ENCODE measurements around the gene NME7.

The NME7 gene

DNA sequence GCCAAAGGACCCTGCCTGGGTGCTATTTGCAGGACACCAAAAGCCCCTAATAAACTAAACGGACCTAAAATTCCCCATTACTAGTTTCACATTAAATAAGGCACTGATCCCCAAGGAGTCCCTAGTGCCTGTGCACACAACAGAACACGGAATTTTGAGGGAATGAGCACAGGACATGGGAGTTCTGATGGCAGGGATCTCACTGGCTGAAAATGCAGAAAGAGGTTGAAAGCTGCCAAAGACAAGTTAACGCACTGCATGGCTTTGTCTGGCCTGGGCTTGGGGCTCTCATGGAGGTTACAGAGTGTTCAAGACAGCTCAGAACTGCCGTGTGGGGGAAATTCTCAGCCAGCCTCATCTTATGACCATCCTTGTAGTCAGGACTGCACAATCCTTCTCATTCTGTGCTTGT, 276.7 kb downstream of the NME7 start:
- Histone ChIP-seq H3K27me3 (no peaks in the 10 kb centered on the region), H3K4me1 (peaks cover 17% of the 10 kb centered on the region), H3K36me3 (no peaks in the 10 kb centered on the region), H3K4me3 (ENCODE audit: low read depth, low read length) (no peak overlapping the region), H3K9me3 (no peaks in the 10 kb centered on the region)
- DNase-seq, result no peak
- TF ChIP-seq, protein P1, sequence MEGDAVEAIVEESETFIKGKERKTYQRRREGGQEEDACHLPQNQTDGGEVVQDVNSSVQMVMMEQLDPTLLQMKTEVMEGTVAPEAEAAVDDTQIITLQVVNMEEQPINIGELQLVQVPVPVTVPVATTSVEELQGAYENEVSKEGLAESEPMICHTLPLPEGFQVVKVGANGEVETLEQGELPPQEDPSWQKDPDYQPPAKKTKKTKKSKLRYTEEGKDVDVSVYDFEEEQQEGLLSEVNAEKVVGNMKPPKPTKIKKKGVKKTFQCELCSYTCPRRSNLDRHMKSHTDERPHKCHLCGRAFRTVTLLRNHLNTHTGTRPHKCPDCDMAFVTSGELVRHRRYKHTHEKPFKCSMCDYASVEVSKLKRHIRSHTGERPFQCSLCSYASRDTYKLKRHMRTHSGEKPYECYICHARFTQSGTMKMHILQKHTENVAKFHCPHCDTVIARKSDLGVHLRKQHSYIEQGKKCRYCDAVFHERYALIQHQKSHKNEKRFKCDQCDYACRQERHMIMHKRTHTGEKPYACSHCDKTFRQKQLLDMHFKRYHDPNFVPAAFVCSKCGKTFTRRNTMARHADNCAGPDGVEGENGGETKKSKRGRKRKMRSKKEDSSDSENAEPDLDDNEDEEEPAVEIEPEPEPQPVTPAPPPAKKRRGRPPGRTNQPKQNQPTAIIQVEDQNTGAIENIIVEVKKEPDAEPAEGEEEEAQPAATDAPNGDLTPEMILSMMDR (IDR thresholded peaks at IDR 0.05; ENCODE audit: low read depth, low read length), result no peak

DNA sequence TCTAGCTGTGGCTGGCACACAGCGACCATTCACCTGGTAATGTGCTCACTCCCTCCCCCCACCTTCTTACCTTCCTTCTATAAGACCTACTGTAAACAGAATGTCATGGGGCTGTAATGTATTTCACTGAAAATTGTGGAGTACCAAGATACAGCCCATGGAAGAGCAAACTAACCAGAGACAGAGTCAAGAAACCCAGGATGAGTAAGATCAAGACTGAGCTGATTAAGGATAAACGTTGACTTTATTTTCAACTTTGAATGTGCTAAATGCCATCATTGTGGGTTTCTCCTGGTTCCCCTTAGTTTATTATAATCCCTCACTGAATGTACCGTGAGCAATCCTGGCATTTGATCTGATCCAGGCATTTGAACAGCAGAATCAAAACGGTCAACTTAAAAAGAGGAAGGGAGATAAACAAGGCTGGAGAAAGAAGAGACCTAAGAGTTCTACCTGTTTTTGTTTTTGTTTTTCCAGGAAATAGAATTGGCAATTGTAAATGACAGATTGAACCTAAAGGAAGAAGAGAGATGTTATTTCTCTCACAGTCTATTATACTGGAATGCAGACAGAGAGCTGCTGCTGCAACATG, 277.2 kb downstream of the NME7 start:
- no peaks in the 10 kb centered on the region for H3K36me3 ChIP-seq
- H3K4me3 ChIP-seq (ENCODE audit: low read depth, low read length), result no peak overlapping the region
- no peaks in the 10 kb centered on the region for H3K27me3 ChIP-seq
- H3K4me1 ChIP-seq, result peaks cover 22% of the 10 kb centered on the region
- TF ChIP-seq, protein P1 (IDR thresholded peaks at IDR 0.05; ENCODE audit: low read depth, low read length), result no peak
- no peak for DNase-seq
- no peaks in the 10 kb centered on the region for H3K9me3 ChIP-seq

DNA sequence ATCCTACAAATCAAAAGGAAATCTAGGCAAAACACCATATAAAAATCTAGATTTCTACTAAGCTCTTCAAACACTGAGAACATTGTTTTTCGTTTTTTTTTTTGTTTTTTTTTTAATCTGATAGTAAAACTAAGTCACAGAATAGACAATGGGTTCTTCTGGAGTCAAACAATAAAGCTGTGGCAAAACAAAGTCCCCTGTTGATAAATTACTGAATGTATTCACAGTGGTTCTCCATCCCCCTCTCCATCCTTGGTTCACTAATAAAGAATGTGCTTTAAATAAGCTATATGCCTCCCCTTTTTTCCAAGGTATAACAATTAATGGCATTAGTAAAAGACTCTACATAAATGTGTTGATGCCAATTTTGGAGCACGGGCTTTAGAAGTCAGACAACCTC, 277.8 kb downstream of the NME7 start:
- Histone ChIP-seq H3K27me3 (no peaks in the 10 kb centered on the region), H3K4me1 (peaks cover 24% of the 10 kb centered on the region), H3K36me3 (no peaks in the 10 kb centered on the region), H3K4me3 (ENCODE audit: low read depth, low read length) (no peak overlapping the region), H3K9me3 (no peaks in the 10 kb centered on the region)
- TF ChIP-seq, protein P1 (IDR thresholded peaks at IDR 0.05; ENCODE audit: low read depth, low read length), result no peak
- no peak for DNase-seq

DNA sequence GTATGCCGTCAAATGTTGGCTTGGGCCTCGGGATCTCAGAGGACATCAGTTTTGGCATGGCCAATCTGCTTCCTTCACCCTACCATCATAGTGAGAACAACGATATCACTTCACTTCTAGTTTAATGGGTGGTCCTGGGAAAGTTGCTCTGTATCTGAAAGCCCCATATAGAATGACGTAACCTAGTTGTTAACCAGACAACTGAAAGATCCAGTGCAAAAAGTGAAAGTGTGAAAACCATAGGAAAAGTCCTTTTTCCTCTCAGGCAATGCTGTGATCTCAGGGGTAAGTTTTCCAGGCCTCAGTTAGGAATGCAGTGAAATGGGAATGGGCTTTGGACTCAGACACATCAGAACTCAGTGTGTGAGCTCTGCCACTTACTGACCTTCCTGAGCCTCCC, 279.7 kb downstream of the NME7 start:
- Histone ChIP-seq H3K4me3 (ENCODE audit: low read depth, low read length) (no peak overlapping the region), H3K9me3 (no peaks in the 10 kb centered on the region), H3K4me1 (peaks cover 24% of the 10 kb centered on the region), H3K27me3 (no peaks in the 10 kb centered on the region), H3K36me3 (no peaks in the 10 kb centered on the region)
- no peak for DNase-seq
- TF ChIP-seq, protein P1 (IDR thresholded peaks at IDR 0.05; ENCODE audit: low read depth, low read length), result no peak

DNA sequence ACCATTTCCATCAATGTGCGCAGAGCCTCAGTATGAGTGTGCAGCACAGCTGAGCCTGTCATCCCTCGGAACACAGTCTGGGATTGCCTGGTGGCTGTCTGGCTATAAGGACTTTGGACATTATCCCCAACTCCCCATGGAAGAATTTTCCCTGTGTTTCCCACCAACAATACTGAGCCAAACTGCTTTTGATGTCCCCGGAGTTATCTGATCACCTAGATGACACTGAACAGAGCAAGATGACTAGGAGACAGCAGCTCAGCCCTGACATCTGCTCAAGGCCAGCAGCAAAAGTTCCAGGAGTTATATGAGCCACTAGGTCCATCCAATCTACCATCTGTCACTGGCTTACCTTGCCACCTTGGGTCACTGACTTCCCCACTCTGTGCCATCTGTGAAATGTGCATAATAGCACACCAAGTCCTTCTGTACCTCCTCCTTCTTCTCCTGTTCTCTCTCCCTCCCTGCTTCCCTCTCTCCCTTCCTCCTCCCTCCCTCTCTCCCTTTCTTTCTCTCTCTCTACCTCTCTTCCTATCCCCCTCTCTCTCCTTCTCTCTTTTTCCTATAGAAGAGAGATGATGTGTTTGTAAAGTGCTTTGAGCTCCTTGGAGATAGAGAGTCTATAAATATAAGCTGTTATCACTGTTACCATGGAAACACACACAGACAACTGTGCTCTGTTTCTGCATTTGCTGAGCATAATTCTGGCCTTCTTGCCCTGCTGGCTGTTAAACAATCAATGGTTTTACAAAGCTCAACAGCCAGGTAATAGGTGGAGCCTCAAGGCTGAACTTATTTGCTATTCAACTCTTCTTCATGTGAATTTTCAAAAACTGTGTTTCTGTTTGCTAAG, 280.8 kb downstream of the NME7 start:
- H3K4me3 ChIP-seq (ENCODE audit: low read depth, low read length), result no peak overlapping the region
- peaks cover 24% of the 10 kb centered on the region for H3K4me1 ChIP-seq
- no peaks in the 10 kb centered on the region for H3K36me3 ChIP-seq
- H3K27me3 ChIP-seq, result no peaks in the 10 kb centered on the region
- TF ChIP-seq, protein P1 (IDR thresholded peaks at IDR 0.05; ENCODE audit: low read depth, low read length), result no peak
- peak; percentile 25 for DNase-seq
- no peaks in the 10 kb centered on the region for H3K9me3 ChIP-seq

DNA sequence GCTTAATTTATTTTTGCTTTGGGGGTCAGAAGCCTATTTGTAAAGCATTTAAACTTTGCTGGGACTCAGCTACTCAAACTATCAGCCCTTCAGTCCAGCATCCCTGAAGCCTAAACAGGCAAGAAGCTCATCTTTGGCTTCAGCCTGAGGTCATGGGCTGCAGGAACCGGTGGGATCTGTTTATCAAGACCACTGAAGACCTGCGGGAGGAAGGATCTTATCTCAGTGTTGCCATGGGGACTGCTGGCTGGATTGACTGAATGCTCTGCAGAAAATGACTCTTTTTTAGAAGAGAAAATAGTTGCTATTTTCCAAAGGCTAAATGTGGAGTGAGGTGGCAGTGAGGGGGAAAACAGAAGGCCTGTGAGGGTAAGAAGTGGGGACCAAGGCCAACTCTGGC, 281.7 kb downstream of the NME7 start:
- H3K4me1 ChIP-seq, result peaks cover 24% of the 10 kb centered on the region
- H3K27me3 ChIP-seq, result no peaks in the 10 kb centered on the region
- H3K9me3 ChIP-seq, result no peaks in the 10 kb centered on the region
- no peak overlapping the region for H3K4me3 ChIP-seq (ENCODE audit: low read depth, low read length)
- peak; percentile 25 for DNase-seq
- no peaks in the 10 kb centered on the region for H3K36me3 ChIP-seq
- TF ChIP-seq, protein P1 (IDR thresholded peaks at IDR 0.05; ENCODE audit: low read depth, low read length), result no peak
